Left renal cortex interstitium (tissue), 4 donors: Measurements from ENCODE around the gene PWWP2A. TPM values are rescaled to one million over a fixed set of nuclear protein-coding genes. Genes with fewer than 3 reads are reported as not detected.
"Not testable (repeated sequence)": the region's sequence is repeated elsewhere in the genome, so short reads cannot be mapped to it uniquely, and the experiment has no call there.

Source experiments
- DNase-seq, 4 donors: peaks; one replicate each; pipeline ENCODE4 v3.0.0-alpha.2; 2013; ENCODE audit warnings: low read depth in 4 of 4, low spot score in 2 of 4, missing footprints in 1 of 4
- polyA plus RNA-seq, 4 donors: library from polyadenylated mRNA; unstranded; fragments of 120-200 nt; gene quantifications; one replicate each; pipeline ENCODE4 v1.2.1, GENCODE V29; 2013; ENCODE audit not compliant: insufficient read length in 4 of 4

The PWWP2A gene, protein sequence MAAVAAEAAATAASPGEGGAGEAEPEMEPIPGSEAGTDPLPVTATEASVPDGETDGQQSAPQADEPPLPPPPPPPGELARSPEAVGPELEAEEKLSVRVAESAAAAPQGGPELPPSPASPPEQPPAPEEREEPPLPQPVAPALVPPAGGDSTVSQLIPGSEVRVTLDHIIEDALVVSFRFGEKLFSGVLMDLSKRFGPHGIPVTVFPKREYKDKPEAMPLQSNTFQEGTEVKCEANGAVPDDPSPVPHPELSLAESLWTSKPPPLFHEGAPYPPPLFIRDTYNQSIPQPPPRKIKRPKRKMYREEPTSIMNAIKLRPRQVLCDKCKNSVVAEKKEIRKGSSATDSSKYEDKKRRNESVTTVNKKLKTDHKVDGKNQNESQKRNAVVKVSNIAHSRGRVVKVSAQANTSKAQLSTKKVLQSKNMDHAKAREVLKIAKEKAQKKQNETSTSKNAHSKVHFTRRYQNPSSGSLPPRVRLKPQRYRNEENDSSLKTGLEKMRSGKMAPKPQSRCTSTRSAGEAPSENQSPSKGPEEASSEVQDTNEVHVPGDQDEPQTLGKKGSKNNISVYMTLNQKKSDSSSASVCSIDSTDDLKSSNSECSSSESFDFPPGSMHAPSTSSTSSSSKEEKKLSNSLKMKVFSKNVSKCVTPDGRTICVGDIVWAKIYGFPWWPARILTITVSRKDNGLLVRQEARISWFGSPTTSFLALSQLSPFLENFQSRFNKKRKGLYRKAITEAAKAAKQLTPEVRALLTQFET
- 10 to 100 TPM; 28.5 to 32.9 (median 30.8) TPM for polyA plus RNA-seq

GRCh38 chr5:160119142-160119904 is at the start of gene PWWP2A:
TSS of gene PWWP2A (minus strand) at chr5:160119450. CDS start at chr5:160119388, 62 bp downstream.
- DNase-seq: peak; percentile 100

DNA sequence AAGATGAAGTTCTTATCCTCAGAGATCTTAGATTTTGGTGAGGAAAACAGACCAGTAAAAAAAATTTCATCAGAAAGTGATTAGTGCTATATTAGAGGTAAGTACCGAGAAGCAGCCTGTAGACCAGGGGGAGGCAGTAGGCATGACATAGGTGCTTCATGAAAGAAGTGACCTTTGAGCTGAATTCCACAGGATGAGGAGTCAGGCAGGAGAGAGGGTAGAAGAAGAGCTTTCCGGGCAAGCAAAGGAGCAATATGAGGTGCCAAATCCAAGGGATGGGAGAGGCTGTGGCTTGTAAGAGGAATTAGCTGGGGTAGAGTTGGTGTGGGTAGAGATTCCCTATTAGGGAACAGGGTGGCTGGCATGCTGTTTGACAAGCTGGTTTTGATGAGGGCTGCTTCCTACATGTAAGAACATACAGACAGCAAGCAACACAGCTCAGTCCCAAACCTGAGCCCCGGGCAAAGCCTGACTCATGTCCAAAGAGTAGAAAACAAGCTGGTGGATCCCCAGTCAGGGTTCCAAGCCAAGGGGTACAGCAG is 48.4 kb upstream of the PWWP2A start:
- DNase-seq: no peak

GRCh38 chr5:160166973-160167623 is 47.8 kb upstream of the PWWP2A start:
- no peak for DNase-seq

- DNase-seq: no peak
These were observed 47.1 kb upstream of the PWWP2A start for GRCh38 chr5:160166069-160166972.

DNA sequence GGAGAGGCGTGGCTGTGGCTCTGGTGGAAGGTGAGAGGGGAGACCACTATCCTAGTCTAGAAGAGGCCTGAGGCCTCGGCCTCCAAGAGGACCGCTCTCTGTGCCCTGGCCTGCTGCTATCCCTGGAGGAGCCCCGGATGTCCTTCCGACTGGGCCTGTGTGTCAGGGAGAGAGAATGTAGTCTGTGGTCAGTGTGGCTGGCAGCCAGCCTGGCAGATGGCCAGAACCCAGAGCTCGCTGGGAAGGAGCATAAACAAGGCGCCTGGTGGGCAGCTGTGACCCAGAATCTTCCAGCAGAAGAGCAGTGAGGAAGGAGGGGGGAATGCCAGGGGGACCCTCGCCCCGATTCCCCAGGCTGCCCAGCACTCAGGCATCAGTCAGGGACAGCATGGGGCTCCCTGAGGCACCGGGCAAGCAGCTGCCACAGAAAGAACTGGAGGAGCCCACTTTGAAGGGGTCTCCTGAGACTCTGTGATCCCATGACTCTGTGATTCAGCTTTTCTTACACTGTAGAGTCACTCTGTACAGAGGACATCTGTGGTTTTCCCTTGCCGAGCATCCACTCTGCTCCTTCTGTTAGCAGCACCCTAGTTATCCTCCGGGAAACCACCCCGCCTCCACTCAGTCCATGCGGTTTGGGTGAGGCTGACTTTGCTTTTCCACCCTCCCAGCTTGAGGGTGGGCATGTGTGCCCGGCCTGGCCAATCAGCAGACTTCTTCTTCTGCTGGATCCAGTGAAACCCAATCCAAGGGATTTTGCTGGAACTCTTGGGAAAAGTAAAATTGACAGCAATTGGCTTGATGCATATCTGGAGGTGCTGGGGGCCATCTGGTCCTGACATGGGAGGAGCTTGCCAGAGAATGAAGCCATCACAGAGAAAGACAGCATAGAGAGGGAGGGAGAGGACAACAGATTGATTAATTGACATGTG is 46.2 kb upstream of the PWWP2A start:
- DNase-seq: no peak

DNA sequence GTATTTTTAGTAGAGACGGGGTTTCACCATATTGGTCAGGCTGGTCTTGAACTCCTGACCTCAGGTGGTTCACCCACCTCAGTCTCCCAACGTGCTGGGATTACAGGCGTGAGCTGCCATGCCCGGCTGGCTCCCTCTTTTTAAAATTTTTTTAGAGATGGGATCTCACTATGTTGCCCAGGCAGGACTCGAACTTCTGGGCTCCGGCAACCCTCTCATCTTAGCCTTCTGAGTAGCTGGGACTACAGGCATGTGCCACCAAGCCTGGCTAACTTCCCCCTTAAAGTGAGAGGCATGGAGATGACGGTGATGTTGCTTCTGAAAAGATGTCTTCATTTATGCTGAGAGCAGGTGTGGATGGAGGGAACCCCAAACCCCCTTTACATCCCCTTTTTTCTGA is 43.7 kb upstream of the PWWP2A start:
- DNase-seq: no peak

- no peak for DNase-seq
These were observed 42.4 kb upstream of the PWWP2A start for GRCh38 chr5:160161626-160162025.

DNA sequence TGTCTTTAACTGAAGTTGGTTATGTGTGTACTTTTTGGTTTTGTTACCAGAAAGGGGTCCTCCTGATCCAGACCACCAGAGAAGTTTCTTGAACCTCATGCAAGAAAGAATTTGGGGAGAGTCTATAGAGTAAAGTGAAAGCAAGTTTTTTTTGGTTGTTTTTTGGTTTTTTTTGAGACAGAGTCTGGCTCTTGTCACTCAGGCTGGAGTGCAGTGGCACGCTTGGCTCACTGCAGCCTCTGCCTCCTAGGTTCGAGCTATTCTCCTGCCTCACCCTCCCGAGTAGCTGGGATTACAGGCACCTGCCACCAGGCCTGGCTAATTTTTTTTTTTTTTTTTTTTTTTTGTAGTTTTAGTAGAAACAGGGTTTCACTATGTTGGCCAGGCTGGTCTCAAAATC is 41.6 kb upstream of the PWWP2A start:
- DNase-seq: not testable (repeated sequence)

- no peak for DNase-seq
These were observed 40.9 kb upstream of the PWWP2A start for GRCh38 chr5:160159991-160160792.

- no peak for DNase-seq
These were observed 38.8 kb upstream of the PWWP2A start for GRCh38 chr5:160158087-160158486.

DNA sequence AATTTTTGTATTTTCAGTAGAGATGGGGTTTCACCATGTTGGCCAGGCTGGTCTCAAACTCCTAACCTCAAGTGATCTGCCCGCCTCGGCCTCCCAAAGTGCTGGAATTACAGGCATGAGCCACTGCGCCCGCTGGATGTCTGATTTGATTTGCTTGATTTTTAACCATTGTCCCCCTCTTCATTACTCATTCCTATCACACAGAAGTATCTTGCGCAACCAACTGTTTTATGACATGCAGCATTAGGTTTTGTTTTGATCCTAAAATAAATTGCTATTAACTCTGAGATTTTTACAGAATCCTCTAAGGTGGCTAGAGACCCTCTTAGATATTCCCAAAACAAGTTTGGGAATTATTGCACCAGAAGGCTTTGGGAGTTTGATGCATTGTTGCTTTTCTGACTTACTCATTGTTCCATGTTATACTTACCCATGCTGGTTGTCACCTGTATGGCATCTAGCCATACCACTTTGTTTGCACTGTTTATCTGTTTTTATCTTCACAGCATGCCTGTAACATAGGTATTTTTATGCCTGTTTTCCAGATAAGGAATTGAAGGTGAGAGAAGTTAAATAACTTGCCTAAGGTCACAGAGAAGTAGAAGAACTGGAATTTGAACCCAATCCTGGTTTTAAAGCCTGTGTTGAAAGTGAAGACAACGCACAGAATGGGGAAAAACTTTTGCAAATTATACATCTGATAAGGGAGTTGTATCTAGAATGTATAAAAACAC is 35.9 kb upstream of the PWWP2A start:
- no peak for DNase-seq

- DNase-seq: no peak
These were observed 33.7 kb upstream of the PWWP2A start for GRCh38 chr5:160152901-160153300.

DNA sequence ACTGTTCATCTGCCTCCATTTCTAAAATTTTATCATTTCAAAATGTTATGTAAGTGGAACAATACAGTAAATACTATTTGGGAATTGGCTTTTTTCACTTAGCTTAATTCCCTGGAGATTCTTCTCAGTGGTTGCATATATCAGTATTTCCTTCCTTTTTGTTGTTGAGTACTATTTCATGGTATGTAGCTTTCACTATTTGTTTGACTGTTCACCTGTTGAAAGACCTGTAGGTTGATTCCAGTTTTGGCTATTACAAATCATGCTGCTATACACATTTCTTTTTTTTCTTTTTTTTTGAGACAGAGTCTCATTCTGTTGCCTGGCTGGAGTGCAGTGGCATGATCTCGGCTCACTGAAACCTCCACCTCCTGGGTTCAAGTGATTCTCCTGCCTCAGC is 33.0 kb upstream of the PWWP2A start:
- no peak for DNase-seq

DNA sequence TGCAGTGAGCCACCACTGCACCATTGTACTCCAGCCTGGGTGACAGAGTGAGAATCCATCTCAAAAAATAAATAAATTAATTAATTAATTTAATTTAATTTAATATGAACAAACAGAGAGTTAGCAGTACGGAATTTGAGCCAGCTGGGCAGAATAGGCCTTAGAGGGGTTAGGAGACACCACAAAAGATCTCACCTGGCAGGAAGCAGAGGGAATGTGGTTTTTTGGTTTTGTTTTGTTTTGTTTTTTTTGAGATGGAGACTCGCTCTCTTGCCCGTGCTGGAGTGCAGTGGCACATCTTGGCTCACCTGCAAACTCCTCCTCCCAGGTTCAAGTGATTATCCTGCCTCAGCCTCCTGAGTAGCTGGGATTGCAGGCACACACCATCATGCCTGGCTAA is 31.8 kb upstream of the PWWP2A start:
- no peak for DNase-seq

GRCh38 chr5:160150381-160150780 is 31.1 kb upstream of the PWWP2A start:
- no peak for DNase-seq

DNA sequence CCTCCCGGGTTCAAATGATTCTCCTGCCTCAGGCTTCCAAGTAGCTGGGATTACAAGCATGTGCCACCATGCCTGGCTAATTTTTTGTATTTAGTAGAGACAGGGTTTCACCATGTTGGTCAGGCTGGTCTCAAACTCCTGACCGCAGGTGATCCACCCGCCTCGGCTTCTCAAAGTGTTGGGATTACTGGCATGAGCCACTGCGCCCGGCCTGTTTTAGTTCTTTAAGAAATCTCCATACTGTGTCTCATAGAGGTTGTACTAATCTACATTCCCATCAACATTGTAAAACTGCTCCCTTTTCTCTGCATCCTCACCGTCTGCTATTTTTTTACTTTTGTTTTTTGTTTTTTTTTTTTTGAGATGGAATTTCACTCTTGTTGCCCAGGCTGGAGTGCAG is 25.2 kb upstream of the PWWP2A start:
- not testable (repeated sequence) for DNase-seq

GRCh38 chr5:160134332-160134731 is 15.1 kb upstream of the PWWP2A start:
- DNase-seq: no peak
